Breast epithelium (tissue), 4 donors: Measurements from ENCODE around the gene SLX4. TPM values are rescaled to one million over a fixed set of nuclear protein-coding genes. Genes with fewer than 3 reads are reported as not detected.
A peak's percentile ranks its signal among the peaks of the same experiment; 100 is the strongest.

ENCODE experiments used
- DNase-seq, 2 donors: peaks; one replicate each; pipeline ENCODE4 v3.0.0-alpha.2; 2019; ENCODE audit warnings: low spot score in 2 of 2
- H3K27ac ChIP-seq, 2 donors: fragments of 200-600 bp; sonication (generic) in 1 of 2; one replicate each; pipeline ENCODE4 v1.5.1; 2016 to 2019; ENCODE audit warnings: mild to moderate bottlenecking in 1 of 2
- H3K27me3 ChIP-seq, 2 donors: fragments of 200-600 bp; sonication (generic) in 1 of 2; one replicate each; pipeline versions ENCODE4 v1.5.1 to v1.6.0; 2017 to 2019; ENCODE audit warnings: control low read depth in 1 of 2, mild to moderate bottlenecking in 1 of 2
- H3K36me3 ChIP-seq: fragments of 200-600 bp; one replicate; pipeline ENCODE4 v1.5.1; 2019
- H3K4me1 ChIP-seq, 2 donors: fragments of 200-600 bp; sonication (generic); one replicate each; pipeline ENCODE4 v1.5.1; 2016 to 2019; ENCODE audit warnings: control low read depth in 1 of 2
- H3K4me3 ChIP-seq, 3 donors: fragments of 200-600 bp; sonication (generic); 1 replicate in 2 of 3; 2 replicates in 1 of 3; pipeline ENCODE4 v1.5.1; 2016 to 2019; ENCODE audit warnings: mild to moderate bottlenecking in 3 of 3, moderate library complexity in 2 of 3
- H3K9me3 ChIP-seq, 2 donors: fragments of 200-600 bp; sonication (generic) in 1 of 2; one replicate each; pipeline ENCODE4 v1.5.1; 2016 to 2019; ENCODE audit warnings: control low read depth in 1 of 2
- POLR2A ChIP-seq: fragments of 450-650 bp; IDR thresholded peaks from one replicate; pipeline ENCODE4 v1.6.1; 2016; ENCODE audit warnings: antibody characterized with exemption, mild to moderate bottlenecking, moderate library complexity
- POLR2AphosphoS5 ChIP-seq, 3 donors: sonication (generic); formaldehyde crosslinking; IDR thresholded peaks; one replicate each; pipeline ENCODE4 v1.6.1; 2017; ENCODE audit warnings: antibody characterized with exemption in 3 of 3
- intact Hi-C: fragments of 100-400 bp; cut with DNase I; formaldehyde crosslinking; loops from one replicate; pipeline ENCODE4 v1.15.1; 2023; ENCODE audit warnings: low total_unique reads
- total RNA-seq, 3 donors: library from RNA; depleted of rRNA; stranded (reverse); fragments of >200 nt; gene quantifications; one replicate each; pipeline ENCODE4 v1.1.0, GENCODE V29; 2016
- TF ChIP-seq, protein P1 (sequence below), 3 donors: fragments of 450-650 bp; IDR thresholded peaks; one replicate each; pipeline ENCODE4 v1.5.1; 2016 to 2017; ENCODE audit warnings: antibody characterized with exemption in 3 of 3, mild to moderate bottlenecking in 3 of 3, moderate library complexity in 3 of 3

Gene SLX4
- total RNA-seq, 3 donors from 2014 or later: 3.0 to 4.3 (median 3.7) TPM

GRCh38 chr16:3645108-3645503, 33.7 kb upstream of the SLX4 start:
- H3K9me3 ChIP-seq: no peaks in the 10 kb centered on the region
- intact Hi-C loops: no loop called here
- no peak overlapping the region for H3K27ac ChIP-seq
- no peak overlapping the region for H3K4me3 ChIP-seq
- no peaks in the 10 kb centered on the region for H3K36me3 ChIP-seq
- H3K27me3 ChIP-seq: no peaks in the 10 kb centered on the region
- peak in 1 of 2 donors; percentile 25 for DNase-seq
- TF ChIP-seq POLR2AphosphoS5 (IDR thresholded peaks at IDR 0.05) (no peak), POLR2A (no peak)
- TF ChIP-seq, protein P1, sequence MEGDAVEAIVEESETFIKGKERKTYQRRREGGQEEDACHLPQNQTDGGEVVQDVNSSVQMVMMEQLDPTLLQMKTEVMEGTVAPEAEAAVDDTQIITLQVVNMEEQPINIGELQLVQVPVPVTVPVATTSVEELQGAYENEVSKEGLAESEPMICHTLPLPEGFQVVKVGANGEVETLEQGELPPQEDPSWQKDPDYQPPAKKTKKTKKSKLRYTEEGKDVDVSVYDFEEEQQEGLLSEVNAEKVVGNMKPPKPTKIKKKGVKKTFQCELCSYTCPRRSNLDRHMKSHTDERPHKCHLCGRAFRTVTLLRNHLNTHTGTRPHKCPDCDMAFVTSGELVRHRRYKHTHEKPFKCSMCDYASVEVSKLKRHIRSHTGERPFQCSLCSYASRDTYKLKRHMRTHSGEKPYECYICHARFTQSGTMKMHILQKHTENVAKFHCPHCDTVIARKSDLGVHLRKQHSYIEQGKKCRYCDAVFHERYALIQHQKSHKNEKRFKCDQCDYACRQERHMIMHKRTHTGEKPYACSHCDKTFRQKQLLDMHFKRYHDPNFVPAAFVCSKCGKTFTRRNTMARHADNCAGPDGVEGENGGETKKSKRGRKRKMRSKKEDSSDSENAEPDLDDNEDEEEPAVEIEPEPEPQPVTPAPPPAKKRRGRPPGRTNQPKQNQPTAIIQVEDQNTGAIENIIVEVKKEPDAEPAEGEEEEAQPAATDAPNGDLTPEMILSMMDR (IDR thresholded peaks at IDR 0.05): no peak
- no peaks in the 10 kb centered on the region for H3K4me1 ChIP-seq

- TF ChIP-seq POLR2AphosphoS5 (IDR thresholded peaks at IDR 0.05) (no peak), POLR2A (no peak)
- TF ChIP-seq, protein P1 (IDR thresholded peaks at IDR 0.05): no peak
- no peak for DNase-seq
- intact Hi-C loops: no loop called here
- Histone ChIP-seq H3K27me3 (no peaks in the 10 kb centered on the region), H3K4me3 (peak overlapping the region in 1 of 3 donors; percentile 14), H3K36me3 (no peaks in the 10 kb centered on the region), H3K4me1 (no peaks in the 10 kb centered on the region), H3K9me3 (no peaks in the 10 kb centered on the region), H3K27ac (peak overlapping the region; percentile 41 to 57)
Observed at GRCh38 chr16:3643095-3643730, 31.8 kb upstream of the SLX4 start.

GRCh38 chr16:3642397-3643094, 31.1 kb upstream of the SLX4 start:
- H3K36me3 ChIP-seq: no peaks in the 10 kb centered on the region
- peak overlapping the region in 1 of 3 donors; percentile 14 for H3K4me3 ChIP-seq
- no peaks in the 10 kb centered on the region for H3K27me3 ChIP-seq
- no peaks in the 10 kb centered on the region for H3K4me1 ChIP-seq
- no peaks in the 10 kb centered on the region for H3K9me3 ChIP-seq
- TF ChIP-seq, protein P1 (IDR thresholded peaks at IDR 0.05): no peak
- TF ChIP-seq POLR2A (no peak), POLR2AphosphoS5 (IDR thresholded peaks at IDR 0.05) (no peak)
- DNase-seq: peak; percentile 47 to 70
- peak overlapping the region; percentile 41 to 57 for H3K27ac ChIP-seq
- intact Hi-C loops: no loop called here

GRCh38 chr16:3641801-3642396, 30.5 kb upstream of the SLX4 start:
- Histone ChIP-seq H3K4me1 (no peaks in the 10 kb centered on the region), H3K27me3 (no peaks in the 10 kb centered on the region), H3K4me3 (no peak overlapping the region), H3K27ac (peak overlapping the region in 1 of 2 donors; percentile 40), H3K9me3 (no peaks in the 10 kb centered on the region), H3K36me3 (no peaks in the 10 kb centered on the region)
- intact Hi-C loops: no loop called here
- no peak for TF ChIP-seq POLR2AphosphoS5 (IDR thresholded peaks at IDR 0.05)
- TF ChIP-seq POLR2A: no peak
- DNase-seq: no peak

DNA sequence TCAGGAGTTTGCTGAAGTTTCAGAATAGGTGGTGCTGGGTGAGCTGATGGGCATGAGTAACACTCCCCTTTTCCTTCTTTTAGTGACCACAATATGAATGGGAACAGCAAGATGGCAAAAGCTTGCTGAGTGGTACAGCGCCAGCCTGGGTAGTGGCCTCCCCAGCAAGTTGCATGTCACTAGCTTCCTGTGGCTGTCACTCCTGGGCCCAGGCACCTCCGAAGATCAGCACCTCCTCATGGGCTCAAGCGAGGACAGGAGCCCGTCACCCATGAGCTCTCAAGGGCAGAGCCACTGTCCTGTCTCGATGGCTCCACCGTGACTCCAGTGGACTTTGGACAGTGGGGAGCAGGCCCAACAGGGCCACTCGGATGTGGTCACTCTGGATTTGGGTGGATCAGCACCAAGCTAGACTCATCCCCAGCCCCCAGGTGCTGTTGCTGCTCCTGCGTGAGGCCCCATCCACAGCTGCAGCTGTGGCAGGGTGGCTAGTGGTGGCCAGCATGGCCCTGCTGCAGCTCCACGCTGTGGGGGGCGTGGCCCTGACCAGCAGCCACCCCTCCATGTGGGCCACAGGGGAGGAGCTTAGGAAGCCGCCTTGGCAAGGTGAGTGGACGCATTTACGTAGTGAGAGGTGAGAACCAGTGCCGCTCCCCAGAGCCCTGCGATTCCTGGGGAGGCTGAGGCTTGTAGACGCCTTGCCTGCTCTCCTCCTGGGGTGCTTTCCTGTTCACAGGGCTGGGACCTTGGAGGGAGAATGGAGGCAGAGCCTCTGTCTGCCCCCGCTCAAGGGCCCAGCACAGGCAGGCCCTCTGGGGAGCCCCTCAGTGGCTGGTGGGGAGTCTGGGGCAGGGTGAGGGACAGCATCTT, 29.5 kb upstream of the SLX4 start:
- Histone ChIP-seq H3K4me1 (no peaks in the 10 kb centered on the region), H3K9me3 (no peaks in the 10 kb centered on the region), H3K4me3 (no peak overlapping the region), H3K27me3 (no peaks in the 10 kb centered on the region), H3K27ac (no peak overlapping the region), H3K36me3 (no peaks in the 10 kb centered on the region)
- TF ChIP-seq, protein P1 (IDR thresholded peaks at IDR 0.05): no peak
- TF ChIP-seq POLR2AphosphoS5 (IDR thresholded peaks at IDR 0.05): no peak
- no peak for TF ChIP-seq POLR2A
- DNase-seq: no peak
- intact Hi-C loops: no loop called here
